Measurements from ENCODE around the gene DHCR24. TPM values are rescaled to one million over a fixed set of nuclear protein-coding genes. Genes with fewer than 3 reads are reported as not detected.
A peak's percentile ranks its signal among the peaks of the same experiment; 100 is the strongest.

DHCR24 gene
- total RNA-seq, 1 donor from 2014 or later: 417 TPM

- Mint-ChIP-seq H3K36me3 (ENCODE audit: low read depth) (peaks cover 28% of the 10 kb centered on the region), H3K4me3 (peak overlapping the region; percentile 97), H3K27me3 (ENCODE audit: low read depth) (no peaks in the 10 kb centered on the region), H3K27ac (ENCODE audit: unreplicated experiment) (peak overlapping the region; percentile 95), H3K9me3 (peaks cover 3% of the 10 kb centered on the region), H3K4me1 (peaks cover 70% of the 10 kb centered on the region)
- TF ChIP-seq CTCF (conservative IDR thresholded peaks at IDR 0.05): no peak
- DNase-seq (ENCODE audit: low read depth, low spot score): no peak
Observed at GRCh38 chr1:54885807-54886723, 930 bp downstream of the DHCR24 start.

GRCh38 chr1:54885237-54885679 lies 1.7 kb downstream of the DHCR24 start:
- Mint-ChIP-seq H3K9me3 (peaks cover 3% of the 10 kb centered on the region), H3K27ac (ENCODE audit: unreplicated experiment) (no peak overlapping the region), H3K27me3 (ENCODE audit: low read depth) (no peaks in the 10 kb centered on the region), H3K36me3 (ENCODE audit: low read depth) (peaks cover 29% of the 10 kb centered on the region), H3K4me3 (peak overlapping the region; percentile 97), H3K4me1 (peaks cover 70% of the 10 kb centered on the region)
- no peak for DNase-seq (ENCODE audit: low read depth, low spot score)
- TF ChIP-seq CTCF (conservative IDR thresholded peaks at IDR 0.05): no peak

- TF ChIP-seq CTCF (conservative IDR thresholded peaks at IDR 0.05): no peak
- no peak overlapping the region for H3K27ac Mint-ChIP-seq (ENCODE audit: unreplicated experiment)
- H3K4me1 Mint-ChIP-seq: peaks cover 72% of the 10 kb centered on the region
- H3K4me3 Mint-ChIP-seq: peak overlapping the region; percentile 97
- peaks cover 29% of the 10 kb centered on the region for H3K36me3 Mint-ChIP-seq (ENCODE audit: low read depth)
- no peak for DNase-seq (ENCODE audit: low read depth, low spot score)
- peaks cover 3% of the 10 kb centered on the region for H3K9me3 Mint-ChIP-seq
- no peaks in the 10 kb centered on the region for H3K27me3 Mint-ChIP-seq (ENCODE audit: low read depth)
Observed at GRCh38 chr1:54884768-54885167, 2.2 kb downstream of the DHCR24 start.

GRCh38 chr1:54884135-54884586 lies 2.8 kb downstream of the DHCR24 start:
- Mint-ChIP-seq H3K36me3 (ENCODE audit: low read depth) (peaks cover 29% of the 10 kb centered on the region), H3K27ac (ENCODE audit: unreplicated experiment) (no peak overlapping the region), H3K9me3 (peaks cover 3% of the 10 kb centered on the region), H3K27me3 (ENCODE audit: low read depth) (no peaks in the 10 kb centered on the region), H3K4me3 (peak overlapping the region; percentile 97), H3K4me1 (peaks cover 68% of the 10 kb centered on the region)
- TF ChIP-seq CTCF (conservative IDR thresholded peaks at IDR 0.05): no peak
- no peak for DNase-seq (ENCODE audit: low read depth, low spot score)

GRCh38 chr1:54883349-54884102 lies 3.5 kb downstream of the DHCR24 start:
- H3K27me3 Mint-ChIP-seq (ENCODE audit: low read depth): no peaks in the 10 kb centered on the region
- no peak for DNase-seq (ENCODE audit: low read depth, low spot score)
- TF ChIP-seq CTCF (conservative IDR thresholded peaks at IDR 0.05): no peak
- peak overlapping the region; percentile 97 for H3K4me3 Mint-ChIP-seq
- peaks cover 68% of the 10 kb centered on the region for H3K4me1 Mint-ChIP-seq
- H3K27ac Mint-ChIP-seq (ENCODE audit: unreplicated experiment): peak overlapping the region; percentile 39
- H3K36me3 Mint-ChIP-seq (ENCODE audit: low read depth): peaks cover 32% of the 10 kb centered on the region
- H3K9me3 Mint-ChIP-seq: peaks cover 3% of the 10 kb centered on the region

Measured in neural crest cell (in vitro differentiated cells).